ENCODE measurements around the gene KIAA0513. TPM values are rescaled to one million over a fixed set of nuclear protein-coding genes. Genes with fewer than 3 reads are reported as not detected.

Gene KIAA0513
- total RNA-seq, 1 donor from 2014 or later, result 16.3 TPM

DNA sequence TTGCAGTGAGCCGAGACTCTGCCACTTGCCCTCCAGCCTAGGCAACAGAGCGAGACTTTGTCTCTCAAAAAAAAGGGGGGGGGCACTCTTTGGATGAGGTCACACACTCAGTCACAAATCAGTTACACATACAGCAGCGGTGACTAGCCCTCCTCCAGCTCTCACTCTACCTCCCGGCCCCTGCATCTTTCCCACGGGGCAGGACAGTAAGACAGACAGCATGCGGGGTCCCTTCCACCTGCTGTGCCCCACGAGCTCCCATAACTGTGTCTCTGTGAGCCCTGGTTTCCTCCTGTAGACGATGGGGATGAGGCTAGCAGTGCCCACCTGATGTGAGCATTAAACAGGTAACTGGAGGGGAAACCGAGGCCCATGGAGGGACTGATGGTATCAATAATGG, 79.5 kb downstream of the KIAA0513 start:
- H3K9me3 Mint-ChIP-seq (ENCODE audit: low read depth), result no peaks in the 10 kb centered on the region
- no peak overlapping the region for H3K27ac Mint-ChIP-seq
- peaks cover 16% of the 10 kb centered on the region for H3K27me3 Mint-ChIP-seq
- TF ChIP-seq, protein P1, sequence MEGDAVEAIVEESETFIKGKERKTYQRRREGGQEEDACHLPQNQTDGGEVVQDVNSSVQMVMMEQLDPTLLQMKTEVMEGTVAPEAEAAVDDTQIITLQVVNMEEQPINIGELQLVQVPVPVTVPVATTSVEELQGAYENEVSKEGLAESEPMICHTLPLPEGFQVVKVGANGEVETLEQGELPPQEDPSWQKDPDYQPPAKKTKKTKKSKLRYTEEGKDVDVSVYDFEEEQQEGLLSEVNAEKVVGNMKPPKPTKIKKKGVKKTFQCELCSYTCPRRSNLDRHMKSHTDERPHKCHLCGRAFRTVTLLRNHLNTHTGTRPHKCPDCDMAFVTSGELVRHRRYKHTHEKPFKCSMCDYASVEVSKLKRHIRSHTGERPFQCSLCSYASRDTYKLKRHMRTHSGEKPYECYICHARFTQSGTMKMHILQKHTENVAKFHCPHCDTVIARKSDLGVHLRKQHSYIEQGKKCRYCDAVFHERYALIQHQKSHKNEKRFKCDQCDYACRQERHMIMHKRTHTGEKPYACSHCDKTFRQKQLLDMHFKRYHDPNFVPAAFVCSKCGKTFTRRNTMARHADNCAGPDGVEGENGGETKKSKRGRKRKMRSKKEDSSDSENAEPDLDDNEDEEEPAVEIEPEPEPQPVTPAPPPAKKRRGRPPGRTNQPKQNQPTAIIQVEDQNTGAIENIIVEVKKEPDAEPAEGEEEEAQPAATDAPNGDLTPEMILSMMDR (IDR thresholded peaks at IDR 0.05; ENCODE audit: unreplicated experiment), result no peak
- no peaks in the 10 kb centered on the region for H3K36me3 Mint-ChIP-seq (ENCODE audit: insufficient read depth)
- no peak for DNase-seq (ENCODE audit: low spot score, unreplicated experiment)
- peaks cover 1% of the 10 kb centered on the region for H3K4me1 Mint-ChIP-seq (ENCODE audit: low read depth)
- no peak overlapping the region for H3K4me3 Mint-ChIP-seq (ENCODE audit: low read depth)

DNA sequence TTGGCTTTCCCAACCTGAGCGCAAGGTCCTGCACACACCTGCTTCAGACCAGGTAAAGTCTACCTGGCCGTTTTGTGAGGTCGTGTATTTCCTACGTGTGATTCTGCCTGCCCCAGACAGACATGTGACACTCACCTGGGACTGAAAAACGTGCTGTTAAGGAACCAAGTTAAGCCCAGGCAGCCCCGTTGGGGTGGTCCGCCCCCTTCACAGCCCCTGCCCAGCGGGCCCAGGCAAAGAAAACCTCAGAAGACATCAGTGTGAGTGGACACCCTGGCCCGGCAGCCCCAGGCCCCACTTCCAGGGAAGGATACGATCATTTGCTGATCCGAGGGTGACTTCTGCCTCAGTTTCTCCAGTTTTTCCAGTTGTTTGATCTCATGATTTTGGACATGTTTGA, 79.9 kb downstream of the KIAA0513 start:
- no peaks in the 10 kb centered on the region for H3K9me3 Mint-ChIP-seq (ENCODE audit: low read depth)
- no peak for DNase-seq (ENCODE audit: low spot score, unreplicated experiment)
- no peak overlapping the region for H3K4me3 Mint-ChIP-seq (ENCODE audit: low read depth)
- H3K27me3 Mint-ChIP-seq, result peaks cover 15% of the 10 kb centered on the region
- peaks cover 2% of the 10 kb centered on the region for H3K4me1 Mint-ChIP-seq (ENCODE audit: low read depth)
- TF ChIP-seq, protein P1 (IDR thresholded peaks at IDR 0.05; ENCODE audit: unreplicated experiment), result no peak
- no peak overlapping the region for H3K27ac Mint-ChIP-seq
- no peaks in the 10 kb centered on the region for H3K36me3 Mint-ChIP-seq (ENCODE audit: insufficient read depth)

DNA sequence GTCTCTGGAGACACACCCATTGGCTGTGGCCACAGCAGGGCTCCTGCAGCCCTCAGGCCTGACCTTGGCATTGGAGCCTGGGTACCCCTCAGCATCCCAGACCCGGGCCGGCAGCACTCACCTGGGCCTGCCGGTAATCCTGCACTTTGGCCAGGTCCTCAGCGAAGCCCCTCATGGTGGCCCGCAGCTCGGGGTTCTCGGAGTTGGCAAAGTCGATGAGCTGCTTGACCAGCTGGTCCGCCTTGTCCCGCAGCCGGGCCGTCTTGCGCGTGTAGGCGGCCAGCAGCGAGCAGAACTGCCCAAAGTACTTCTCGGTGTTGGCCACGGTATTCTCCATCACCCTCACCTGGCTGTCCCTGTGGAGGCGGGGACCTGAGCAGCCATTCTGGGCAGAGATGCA, 82.5 kb downstream of the KIAA0513 start:
- H3K4me1 Mint-ChIP-seq (ENCODE audit: low read depth), result peaks cover 3% of the 10 kb centered on the region
- peaks cover 17% of the 10 kb centered on the region for H3K27me3 Mint-ChIP-seq
- TF ChIP-seq, protein P1 (IDR thresholded peaks at IDR 0.05; ENCODE audit: unreplicated experiment), result no peak
- no peak overlapping the region for H3K27ac Mint-ChIP-seq
- no peak for DNase-seq (ENCODE audit: low spot score, unreplicated experiment)
- no peaks in the 10 kb centered on the region for H3K9me3 Mint-ChIP-seq (ENCODE audit: low read depth)
- H3K4me3 Mint-ChIP-seq (ENCODE audit: low read depth), result no peak overlapping the region
- H3K36me3 Mint-ChIP-seq (ENCODE audit: insufficient read depth), result no peaks in the 10 kb centered on the region

DNA sequence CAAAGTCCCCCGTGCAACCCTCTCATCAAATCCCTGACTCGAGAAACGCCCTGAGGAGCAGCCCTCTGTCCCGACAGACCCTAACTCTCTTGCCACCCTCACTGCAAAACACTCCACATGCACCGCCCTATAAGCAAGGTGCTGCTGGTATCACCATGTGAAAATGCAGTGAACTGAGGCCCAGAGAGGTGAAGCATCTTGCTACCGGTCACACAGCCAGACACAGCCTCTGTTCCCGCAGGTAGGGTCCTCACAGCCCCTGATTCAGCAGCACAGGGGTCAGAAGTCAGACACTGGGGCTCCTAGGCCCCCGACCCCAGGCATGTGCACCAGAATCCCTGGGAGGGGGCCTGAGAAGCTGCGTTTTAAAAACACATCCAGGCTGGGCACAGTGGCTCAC, 83.6 kb downstream of the KIAA0513 start:
- DNase-seq (ENCODE audit: low spot score, unreplicated experiment), result no peak
- TF ChIP-seq, protein P1 (IDR thresholded peaks at IDR 0.05; ENCODE audit: unreplicated experiment), result no peak
- peaks cover 14% of the 10 kb centered on the region for H3K27me3 Mint-ChIP-seq
- H3K9me3 Mint-ChIP-seq (ENCODE audit: low read depth), result no peaks in the 10 kb centered on the region
- H3K4me3 Mint-ChIP-seq (ENCODE audit: low read depth), result no peak overlapping the region
- H3K4me1 Mint-ChIP-seq (ENCODE audit: low read depth), result peaks cover 3% of the 10 kb centered on the region
- H3K27ac Mint-ChIP-seq, result no peak overlapping the region
- H3K36me3 Mint-ChIP-seq (ENCODE audit: insufficient read depth), result no peaks in the 10 kb centered on the region

DNA sequence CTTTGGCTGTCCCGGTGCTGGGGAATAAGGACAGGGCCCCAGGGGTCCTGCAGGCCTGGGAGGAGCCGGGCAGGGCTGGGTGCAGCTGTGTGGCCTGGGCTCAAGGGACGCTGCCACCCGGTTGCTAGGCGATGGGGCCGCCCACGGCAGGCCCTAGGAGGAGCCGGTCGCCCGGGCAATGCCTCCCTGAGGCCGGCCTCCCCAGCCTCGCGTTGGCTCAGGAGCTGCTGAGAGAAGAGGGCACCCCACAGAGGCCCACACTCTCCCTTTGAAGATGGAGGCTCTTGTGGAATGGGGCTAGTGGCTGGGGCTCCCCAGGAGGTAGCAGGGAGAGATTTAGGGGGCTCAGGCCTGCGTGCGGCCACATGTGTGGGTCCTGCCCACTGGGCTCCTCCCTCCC, 84.8 kb downstream of the KIAA0513 start, which contains the start of gene CIBAR2:
Gene CIBAR2, minus strand, starts transcription at position 109 of the 400 bp plus-strand sequence. CDS start 120 bp downstream, outside the sequence.
- TF ChIP-seq, protein P1 (IDR thresholded peaks at IDR 0.05; ENCODE audit: unreplicated experiment), result no peak
- H3K9me3 Mint-ChIP-seq (ENCODE audit: low read depth), result no peaks in the 10 kb centered on the region
- no peak for DNase-seq (ENCODE audit: low spot score, unreplicated experiment)
- H3K27ac Mint-ChIP-seq, result no peak within 1 kb of the TSS
- H3K4me3 Mint-ChIP-seq (ENCODE audit: low read depth), result no peak within 1 kb of the TSS
- no peaks in the 10 kb centered on the region for H3K36me3 Mint-ChIP-seq (ENCODE audit: insufficient read depth)
- H3K27me3 Mint-ChIP-seq, result peaks cover 12% of the 10 kb centered on the region
- H3K4me1 Mint-ChIP-seq (ENCODE audit: low read depth), result peaks cover 3% of the 10 kb centered on the region

Data from progenitor cell of endocrine pancreas (in vitro differentiated cells).